Stimulated activated naive CD8-positive, alpha-beta T cell treated with anti-CD3 and anti-CD28 coated beads, Interleukin-15, Interleukin-2, amounts not matched to agents 100 U/mL and 50 U/mL, for 24 hours (primary cell): ENCODE results near the gene GALNT13.

Experiments used
- ATAC-seq: fragments of 150-1000 bp; cut with Tn5 transposase; one replicate; pipeline ENCODE4 v1.10.0; 2021
- DNase-seq: peaks from one replicate; pipeline ENCODE4 v3.0.0; 2021

Gene GALNT13

DNA sequence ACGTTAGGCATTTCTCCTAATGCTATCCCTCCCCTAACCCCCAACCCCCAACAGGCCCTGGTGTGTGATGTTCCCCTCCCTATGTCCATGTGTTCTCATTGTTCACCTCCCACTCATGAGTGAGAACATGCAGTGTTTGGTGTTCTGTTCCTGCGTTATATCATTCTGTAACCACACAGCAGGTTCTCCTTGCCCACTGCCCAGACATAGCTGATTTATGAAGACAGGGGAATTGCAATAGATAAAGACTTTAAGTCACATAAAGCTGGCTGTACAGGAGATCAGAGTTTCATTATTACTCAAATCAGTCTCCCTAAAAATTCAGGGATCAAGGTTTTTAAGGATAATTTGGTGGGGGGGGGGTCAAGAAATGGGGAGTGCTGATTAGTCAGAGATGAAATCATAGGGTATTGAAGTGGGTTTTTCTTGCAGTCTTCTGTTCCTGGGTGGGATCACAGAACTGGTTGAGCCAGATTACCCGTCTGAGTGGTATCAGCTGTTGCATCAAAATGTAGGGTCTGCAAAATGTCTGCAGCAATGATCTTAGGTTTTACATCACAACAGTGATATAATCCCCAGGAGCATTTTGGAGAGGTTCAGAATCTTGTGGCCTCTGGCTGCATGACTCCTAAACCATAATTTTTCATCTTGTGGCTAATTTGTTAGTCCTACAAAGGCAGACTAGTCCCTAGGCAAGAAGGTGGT is 434.7 kb downstream of the GALNT13 start:
- DNase-seq (no peak), ATAC-seq (no peak)

DNA sequence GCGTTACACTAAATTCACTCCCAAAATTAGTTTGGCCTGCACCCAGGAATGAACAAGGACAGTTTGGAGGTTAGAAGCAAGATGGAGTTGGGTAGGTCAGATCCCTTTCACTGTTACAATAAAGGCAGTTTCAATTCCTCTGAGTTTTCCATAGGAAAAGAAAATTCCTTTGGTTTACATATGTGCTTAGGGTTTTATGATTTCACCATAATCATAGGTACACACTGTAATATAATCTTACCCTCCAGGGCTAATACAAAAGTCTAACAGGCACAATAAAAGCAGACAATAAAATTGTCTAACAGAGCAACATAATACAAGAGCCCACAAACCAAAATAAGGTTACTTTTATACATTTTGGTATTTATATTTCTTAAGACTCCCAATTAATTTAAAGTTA is 435.3 kb downstream of the GALNT13 start:
- no peak for DNase-seq
- no peak for ATAC-seq

DNA sequence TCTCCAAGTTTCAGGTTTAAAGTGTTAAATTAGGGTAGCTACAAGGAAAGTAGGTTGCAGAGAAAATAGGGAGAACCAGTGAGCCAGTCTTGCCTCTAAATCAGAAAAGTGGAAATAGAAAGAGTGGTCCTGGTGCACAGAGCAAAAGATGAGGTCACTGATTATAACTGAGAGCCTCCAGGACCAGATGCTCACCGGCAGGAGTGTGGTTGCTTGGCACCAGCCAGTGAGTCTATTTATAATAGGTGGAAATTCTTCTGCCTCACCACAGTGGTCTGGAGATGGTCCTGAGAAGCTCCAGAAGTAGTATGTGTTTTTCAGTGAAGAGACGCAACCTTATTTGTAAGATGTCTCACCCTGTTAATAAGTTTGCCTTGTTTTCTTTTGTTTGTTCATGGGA is 452.9 kb downstream of the GALNT13 start:
- no peak for DNase-seq
- ATAC-seq = no peak

DNA sequence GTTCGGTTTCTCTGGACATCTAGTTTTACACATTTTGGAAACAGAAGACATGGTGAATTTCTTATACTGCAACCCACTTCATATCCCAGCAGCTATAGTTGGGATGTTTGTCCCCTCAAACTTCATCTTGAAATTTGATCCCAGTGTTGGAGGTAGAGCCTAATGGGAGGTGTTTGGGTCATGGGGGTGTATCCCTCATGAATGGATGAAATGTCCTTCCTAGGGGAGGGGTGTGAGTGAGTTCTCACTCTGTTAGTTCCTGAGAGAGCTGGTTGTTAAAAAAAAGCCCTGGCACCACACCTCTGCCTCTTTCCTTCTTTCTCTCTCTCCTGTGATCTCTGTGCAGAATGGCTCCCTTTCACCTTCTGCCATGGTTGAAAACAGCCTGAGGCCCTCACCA is 457.8 kb downstream of the GALNT13 start:
- ATAC-seq (no peak), DNase-seq (no peak)

DNA sequence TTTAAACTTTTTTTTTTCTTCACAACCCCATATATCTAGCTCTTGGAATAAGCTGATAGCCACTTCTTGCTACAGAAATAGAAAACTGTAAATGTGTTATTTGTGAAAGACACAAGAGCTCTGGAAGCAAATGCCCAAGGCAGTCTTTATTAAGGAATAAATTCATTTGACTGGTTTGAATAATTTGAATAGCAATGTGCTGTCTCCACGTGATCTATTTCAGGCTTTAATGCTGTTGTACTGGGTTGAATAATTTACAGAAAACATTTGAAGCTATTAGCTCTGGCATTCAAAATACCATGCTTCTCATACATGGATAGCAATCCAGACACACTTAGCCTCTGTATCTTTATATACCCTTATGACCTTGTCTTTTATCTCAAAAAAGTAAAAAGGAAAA is 460.1 kb downstream of the GALNT13 start:
- no peak for DNase-seq
- ATAC-seq = no peak

DNA sequence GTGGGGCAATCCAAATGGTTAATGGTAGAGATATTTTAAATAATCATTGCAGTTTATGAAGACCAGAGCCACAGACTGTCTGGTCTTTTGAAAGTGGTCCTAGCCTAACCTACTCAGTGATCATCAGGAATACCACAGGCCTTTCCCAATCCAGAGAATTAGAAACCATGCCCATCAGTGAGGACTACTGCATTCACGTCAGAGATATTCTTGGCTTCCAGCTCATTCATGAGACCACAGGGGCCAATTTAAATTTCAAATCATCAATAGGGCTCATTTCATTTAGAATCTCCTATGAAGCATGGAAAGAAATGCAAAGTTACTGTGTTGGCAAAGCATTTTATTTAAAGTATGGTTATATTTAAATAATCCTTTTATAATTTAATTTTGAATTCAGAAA is 464.5 kb downstream of the GALNT13 start:
- DNase-seq = no peak

DNA sequence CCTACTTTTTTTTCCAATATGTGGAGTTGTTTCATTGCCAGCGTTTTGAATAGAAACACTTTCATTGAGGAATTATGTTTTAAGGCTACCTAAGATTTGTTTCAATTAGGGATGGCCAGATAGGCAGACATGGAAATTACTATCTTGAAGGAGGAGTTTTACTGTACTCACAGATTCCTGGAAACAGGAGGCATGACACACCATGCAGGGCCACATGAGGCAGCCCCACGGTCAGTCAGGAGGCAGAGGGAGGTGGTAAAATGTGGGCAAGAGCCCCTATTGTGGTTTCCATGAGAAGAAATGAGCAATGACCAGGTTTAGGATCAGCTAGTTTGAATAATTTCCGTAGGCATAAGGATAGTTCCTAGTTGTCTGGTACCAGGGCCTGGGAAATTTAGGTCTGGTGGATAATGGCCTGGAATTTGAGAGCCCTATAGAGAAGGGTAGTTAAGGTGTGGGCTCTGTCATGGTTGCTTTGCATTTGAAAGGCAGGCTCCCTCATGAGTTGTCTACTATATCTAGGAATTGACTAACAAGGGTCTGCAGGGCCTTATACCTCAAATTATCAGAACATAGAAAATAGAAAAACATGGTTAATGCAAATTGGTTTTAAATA is 466.7 kb downstream of the GALNT13 start:
- ATAC-seq = no peak
- no peak for DNase-seq

More for the DNA sequence above, 464.5 kb downstream of the GALNT13 start:
- ATAC-seq = no peak

DNA sequence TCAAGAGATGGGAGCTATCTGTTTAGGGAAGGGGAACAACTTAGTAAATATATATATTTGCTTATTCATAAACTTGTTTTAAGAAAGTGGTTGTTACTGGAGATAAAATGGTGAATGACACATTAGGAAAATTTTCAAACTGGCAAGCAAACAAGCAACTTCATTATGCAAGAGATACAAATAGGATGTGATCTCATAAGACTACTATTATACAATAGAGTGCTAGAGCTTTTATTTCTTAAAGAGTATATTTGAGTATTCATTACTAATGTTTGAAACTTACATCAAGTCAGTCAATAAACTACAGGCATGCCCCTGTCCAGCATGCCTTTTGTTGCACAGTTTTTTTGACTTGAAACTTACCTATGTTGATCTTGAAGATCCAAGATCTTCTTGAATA is 471.6 kb downstream of the GALNT13 start:
- DNase-seq = no peak
- ATAC-seq = no peak

DNA sequence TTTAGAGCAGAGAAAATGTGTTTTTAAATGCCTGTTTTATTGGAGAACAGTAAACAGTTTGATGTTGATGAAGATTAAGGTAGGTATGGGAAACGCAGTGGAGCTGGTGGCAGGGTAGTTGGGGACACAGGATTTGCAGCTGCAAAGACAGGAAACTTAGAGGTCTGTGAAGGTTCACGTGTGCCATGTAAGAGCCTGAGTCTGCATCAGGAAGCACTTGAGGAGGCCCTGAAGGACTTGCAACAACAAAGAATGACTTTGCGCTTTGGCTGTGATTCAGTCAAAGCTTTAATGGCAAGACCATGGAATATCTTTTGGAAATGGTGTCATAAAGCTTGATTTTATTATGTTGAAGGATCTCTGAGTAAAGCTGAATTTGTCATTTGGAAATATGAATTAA is 479.2 kb downstream of the GALNT13 start:
- ATAC-seq (no peak), DNase-seq (no peak)

DNA sequence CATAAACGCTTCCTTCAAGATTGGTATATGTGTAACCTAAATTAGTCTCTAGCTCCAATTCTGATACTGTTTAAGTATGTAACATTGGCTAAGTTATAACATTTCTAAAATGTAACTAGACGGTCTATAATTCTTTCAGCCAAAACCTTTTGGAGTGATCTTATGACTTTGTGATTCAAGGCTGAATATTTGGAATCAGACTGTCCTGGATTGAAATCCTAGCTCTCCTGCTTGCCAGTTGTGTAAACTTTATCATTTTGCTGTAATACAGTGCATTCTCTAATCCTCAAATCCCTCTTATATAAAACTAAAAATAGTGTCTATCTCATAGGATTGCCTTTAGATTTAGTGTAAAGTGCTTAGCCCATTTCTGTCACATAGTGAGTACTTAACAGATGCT is 489.6 kb downstream of the GALNT13 start:
- ATAC-seq = no peak
- no peak for DNase-seq

DNA sequence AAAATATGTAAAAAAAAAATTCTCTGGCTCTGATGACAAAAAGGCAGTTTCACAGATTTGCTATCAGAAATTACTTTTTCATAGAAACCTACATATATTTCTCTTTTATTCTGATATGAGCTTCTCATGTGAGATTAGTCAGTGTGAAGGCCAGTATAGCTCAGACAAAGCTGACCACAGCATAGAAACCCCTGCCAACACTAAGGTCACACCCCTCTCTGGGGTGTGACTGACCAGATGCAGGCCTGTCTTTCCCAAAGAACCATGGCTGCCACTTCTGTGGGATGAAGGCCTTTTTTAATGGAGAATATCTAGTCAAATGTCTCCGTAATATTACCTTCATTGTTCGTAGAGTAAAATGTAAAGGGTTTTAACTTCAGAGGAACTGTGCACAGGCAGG is 496.4 kb downstream of the GALNT13 start:
- no peak for ATAC-seq

DNA sequence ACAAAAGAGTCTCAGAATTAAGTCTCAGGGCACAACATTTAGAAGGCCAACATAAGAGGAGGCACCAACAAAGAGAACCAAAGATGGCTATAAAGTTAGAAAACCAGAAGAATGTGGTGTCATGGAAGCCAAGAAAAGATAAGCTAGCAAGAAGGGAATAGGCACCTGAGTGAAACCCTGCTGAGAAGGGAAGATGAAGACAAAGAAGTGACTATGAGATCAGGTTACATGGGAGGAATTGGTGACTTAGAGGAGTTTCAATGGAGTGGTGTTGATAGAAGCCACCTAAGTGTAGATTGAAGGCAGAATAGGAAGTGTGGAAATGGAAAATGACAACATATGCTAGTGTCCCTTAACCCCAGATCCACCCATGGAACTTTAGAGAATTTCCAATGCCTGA is 499.2 kb downstream of the GALNT13 start:
- DNase-seq (no peak), ATAC-seq (no peak)

More for the DNA sequence above, 496.4 kb downstream of the GALNT13 start:
- no peak for DNase-seq

DNA sequence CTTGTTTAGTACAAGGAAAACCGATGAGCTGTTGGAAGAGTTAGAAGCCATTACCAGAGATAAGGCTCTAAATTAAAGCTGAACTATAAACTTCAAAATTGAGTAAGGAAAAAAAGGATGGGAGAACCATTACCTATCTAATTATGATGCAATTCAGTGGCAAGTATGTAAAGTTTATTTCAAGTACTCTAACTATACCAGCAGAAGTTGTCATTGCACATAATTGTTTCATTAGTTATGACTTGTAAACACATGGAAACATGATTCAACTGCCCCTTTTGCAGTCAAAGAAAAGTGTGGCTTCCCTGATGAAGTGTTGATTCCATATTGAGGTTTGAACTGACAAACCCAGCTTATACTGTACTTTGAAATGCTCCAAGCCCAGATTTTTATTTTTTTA is 502.7 kb downstream of the GALNT13 start:
- ATAC-seq = no peak
- no peak for DNase-seq

DNA sequence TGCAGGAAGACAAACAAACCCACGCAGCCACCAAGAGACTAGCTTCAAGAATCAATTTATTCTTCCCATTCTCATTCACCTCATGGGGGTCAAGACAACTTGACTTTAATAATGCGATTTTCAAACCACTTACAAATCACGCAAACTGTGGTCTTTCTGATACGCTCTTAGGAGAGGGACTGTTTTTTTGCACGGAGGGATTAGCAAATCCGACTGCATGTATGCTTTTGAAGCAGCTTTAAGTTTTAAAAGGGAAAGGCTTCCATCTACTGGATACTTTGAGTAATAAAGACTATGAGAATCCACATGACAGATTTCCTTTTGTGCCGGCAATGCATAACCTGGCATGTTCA is 503.8 kb downstream of the GALNT13 start:
- ATAC-seq = no peak
- DNase-seq = no peak

DNA sequence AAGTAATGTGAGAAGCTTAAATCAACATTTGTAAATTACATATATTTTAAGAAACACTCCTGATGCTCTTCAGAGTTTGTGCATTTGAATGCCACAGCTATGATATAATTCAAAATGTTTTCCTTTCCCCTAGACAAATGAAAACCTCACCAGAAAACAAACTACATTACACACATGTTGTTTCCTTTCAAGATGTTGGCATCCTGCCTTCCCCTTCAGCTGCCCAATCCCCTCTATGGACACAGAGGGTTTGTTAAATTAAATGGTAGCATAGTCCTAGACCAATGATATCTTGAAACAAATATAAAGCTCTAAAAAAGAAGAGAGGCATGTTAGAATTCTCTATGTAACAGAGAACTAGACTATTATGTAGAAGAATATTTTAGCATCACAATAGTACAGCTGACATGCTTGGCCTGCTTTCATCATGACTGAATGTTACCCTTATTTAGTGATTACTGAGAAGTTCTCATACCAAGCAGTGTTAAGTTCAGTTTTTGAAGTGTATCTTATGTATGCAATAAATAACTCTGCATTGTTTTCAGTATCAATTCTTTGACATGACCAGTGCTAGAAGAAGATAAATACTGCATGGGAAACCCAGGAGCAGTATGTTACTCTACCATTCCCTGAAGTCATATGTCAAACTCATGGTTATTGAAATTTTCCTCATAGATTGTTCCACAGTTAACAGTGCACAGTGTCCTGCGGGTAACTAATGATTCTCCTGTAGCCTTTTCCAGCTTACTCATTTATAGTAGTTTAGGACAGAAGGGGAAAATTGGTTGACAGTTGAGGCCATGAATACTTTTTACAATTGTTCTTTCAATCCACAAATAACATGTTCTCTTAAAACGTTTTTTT is 510.4 kb downstream of the GALNT13 start:
- DNase-seq (no peak), ATAC-seq (no peak)

DNA sequence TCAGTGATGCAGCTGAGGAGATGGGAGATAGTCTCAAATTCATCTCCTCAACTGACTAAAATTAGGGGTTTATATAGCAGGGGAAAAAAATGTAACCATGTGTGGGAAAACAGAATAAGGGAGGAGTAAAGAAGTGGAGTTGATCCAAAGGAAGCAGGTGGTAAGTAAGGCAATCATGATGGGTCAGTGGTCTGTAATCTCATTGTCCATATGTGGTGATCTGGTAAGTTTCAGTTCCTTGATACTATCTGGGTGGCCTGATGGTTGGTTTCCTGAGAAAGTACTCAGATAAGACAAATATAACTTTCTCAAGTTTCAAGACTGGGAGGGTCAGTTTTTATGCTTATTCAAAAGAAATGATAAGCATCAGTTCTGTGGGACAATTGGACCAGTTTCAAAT is 514.5 kb downstream of the GALNT13 start:
- ATAC-seq (no peak), DNase-seq (no peak)

DNA sequence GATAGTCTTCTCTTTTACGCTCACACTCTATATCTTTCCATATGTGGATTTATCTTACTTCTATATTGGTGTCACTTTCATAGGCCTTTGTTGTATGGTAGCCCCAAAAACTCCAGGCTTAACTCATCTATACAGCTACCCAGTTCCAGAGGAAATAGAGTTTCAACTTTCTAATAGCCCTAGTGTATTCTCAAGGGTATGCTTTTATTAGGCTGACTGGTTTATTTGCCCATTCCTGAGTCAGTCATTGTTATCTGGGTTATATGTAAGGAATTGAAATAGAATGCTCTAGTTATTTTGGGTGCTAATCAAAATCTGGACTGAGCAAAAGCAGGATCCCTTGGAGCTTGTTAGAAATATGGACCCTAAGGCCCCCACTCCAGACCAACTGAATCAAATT is 519.3 kb downstream of the GALNT13 start:
- ATAC-seq (no peak), DNase-seq (no peak)

DNA sequence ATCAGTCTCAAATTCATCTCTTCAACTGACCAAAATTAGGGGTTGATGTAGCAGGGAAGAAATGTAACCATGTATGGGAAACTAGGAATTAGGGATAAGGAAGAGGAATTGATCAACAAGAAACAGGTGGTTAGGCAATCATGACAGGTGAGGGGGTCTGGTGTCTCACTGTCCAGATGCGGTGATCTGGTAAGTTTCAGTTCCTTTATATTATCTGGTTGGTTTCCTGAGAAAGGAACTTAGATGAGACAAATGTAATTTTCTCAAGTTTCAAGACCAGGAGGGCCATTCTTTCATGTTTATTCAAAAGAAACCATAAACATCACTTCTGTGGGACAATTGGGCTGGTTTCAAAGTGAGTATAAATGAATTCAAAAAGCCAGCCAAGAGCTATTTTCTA is 520.5 kb downstream of the GALNT13 start:
- DNase-seq = no peak
- no peak for ATAC-seq

DNA sequence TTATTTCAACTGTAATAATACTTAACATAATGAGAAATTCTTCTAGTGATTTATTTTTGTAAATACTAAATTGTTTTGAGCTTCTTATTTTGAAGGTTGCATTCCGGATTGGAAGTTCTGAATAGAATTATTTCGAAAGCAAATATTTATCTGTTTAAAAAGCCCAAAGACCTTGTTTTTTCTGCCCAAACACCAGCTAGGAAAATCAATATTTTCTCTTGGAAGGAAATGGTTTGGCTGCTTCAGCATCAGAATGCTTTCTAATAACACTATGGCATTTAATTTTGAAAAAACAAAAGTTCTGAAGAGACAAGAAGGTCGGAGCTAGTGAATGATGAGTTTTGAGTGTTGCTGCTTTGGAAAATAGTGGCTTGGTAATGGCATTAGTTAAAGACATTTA is 522.9 kb downstream of the GALNT13 start:
- ATAC-seq (no peak), DNase-seq (no peak)

DNA sequence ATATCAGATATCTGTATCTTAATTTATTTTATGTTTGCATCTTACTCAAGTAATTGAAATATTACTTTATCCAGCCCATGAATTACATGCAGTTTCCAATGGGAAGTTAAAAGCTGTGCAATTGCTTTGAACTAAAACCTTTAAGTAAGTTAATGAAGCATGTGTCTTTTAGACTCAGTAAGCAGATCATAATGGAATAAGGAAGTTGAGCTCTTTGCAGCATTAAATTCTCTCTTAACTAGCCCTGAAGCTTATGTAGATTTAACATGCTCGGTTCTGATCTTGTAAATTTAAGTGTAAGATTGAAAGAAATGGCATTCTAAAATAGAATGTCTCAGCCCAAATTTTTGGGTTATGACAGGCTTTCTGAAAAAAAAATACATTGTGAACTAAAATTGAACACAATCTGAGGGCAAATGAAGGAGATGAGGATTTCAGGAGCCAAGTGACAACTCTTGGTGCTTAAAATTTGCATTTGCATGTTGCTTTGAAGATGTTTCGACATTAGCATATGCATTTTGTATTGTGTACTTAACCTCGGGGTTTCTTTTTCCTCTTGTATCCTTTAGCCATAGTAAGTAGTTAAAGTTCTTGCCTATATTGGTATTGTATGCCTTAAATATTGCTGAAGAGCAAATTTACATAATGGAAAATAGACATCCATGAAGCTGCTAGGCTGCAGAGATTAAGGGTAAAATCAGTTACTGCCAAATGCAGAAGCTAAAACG is 529.0 kb downstream of the GALNT13 start:
- ATAC-seq (no peak), DNase-seq (no peak)

DNA sequence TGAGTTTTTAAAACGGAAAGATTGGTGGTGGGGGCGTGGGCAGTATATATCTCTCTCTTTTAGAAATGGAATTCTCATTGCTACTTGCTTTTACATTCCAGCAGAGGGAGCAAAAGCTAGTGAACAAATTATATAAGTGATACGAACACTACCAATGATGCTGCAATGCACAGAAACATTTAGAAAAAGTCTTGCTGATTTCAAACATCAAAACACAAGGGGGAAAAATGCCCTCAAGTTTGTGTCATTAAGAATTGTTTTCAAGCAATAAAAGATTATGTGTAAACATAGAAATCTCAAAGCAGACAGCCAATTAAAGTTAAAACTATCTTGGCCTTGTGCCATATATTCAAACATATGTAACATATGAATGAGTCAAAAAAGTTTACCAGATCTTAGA is 530.5 kb downstream of the GALNT13 start:
- no peak for DNase-seq
- no peak for ATAC-seq

DNA sequence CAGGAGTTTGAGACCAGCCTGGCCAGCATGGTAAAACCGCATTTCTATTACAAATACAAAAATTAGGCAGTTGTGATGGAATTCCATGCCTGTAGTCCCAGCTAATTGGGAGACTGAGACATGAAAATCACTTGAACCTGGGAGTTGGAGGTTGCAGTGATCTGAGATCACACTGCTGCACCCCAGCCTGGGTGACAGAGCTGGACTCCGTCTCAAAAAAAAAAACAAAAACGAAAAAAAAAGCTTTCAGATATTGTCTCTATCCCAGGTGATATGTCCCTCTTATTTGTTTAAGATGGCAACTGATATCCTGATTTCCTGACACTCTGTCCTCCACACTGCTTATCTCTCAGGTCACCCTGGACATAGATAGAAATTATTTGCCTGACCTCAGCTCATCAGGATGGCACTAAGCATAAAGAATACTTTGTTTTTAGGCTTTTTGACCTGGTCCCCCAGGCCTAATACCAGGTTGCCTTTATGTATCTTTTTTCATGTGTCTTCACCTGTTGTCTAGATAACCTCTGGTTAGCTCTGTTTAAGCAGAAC is 531.6 kb downstream of the GALNT13 start:
- no peak for DNase-seq
- no peak for ATAC-seq

DNA sequence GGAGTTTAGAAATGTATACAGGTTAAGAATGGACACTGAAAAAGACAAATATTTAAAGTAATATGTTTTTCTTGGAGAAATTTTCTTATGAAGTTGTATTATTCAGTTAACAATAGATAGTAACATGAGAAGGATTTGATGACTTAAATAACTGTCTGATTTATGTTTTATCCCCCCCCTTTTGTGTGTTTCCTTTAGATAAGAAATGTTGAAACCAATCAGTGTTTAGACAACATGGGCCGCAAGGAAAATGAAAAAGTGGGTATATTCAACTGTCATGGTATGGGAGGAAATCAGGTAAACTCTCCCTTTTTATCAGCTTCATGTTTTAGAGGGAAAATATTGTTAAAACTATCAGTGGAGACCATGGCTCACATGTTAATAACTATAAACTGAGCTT is 537.1 kb downstream of the GALNT13 start:
- DNase-seq = no peak
- no peak for ATAC-seq
